D721Med (cell line): ENCODE data around the gene FGF14.

Source experiments
- DNase-seq: peaks from one replicate; pipeline ENCODE4 v3.0.0; 2011; ENCODE audit warnings: low spot score; ENCODE audit not compliant: insufficient read length
- FAIRE-seq: peaks from 2 replicates; lab custom pipeline; 2011; peaks lifted over from hg19 to GRCh38; lab: Jason Lieb, UNC
- TF ChIP-seq, protein P1 (sequence below): IDR thresholded peaks from 2 replicates; pipeline ENCODE4 v1.5.1; 2012; ENCODE audit warnings: mild to moderate bottlenecking, control low read depth; ENCODE audit not compliant: insufficient read depth; ENCODE audit errors: missing control alignments

Gene FGF14

DNA sequence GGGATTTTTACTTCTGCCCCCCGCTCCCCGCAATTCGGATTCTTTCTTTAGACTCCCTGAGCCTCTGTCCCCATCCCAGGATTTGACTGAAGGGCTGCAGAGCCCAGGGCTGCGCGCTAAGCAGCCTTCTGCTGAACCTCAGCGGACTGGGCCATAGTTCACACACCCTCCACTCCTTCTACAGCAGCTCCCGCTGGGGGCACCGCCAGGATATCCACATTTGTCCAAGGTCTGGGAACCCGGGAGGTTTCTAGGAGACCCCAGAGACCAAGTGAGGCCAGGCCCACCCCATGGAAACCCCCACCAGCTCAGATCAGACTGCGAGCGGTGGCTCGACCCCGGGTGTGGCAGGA lies 486.1 kb downstream of the FGF14 start:
- DNase-seq (no peak), FAIRE-seq (no peak)
- TF ChIP-seq, protein P1, sequence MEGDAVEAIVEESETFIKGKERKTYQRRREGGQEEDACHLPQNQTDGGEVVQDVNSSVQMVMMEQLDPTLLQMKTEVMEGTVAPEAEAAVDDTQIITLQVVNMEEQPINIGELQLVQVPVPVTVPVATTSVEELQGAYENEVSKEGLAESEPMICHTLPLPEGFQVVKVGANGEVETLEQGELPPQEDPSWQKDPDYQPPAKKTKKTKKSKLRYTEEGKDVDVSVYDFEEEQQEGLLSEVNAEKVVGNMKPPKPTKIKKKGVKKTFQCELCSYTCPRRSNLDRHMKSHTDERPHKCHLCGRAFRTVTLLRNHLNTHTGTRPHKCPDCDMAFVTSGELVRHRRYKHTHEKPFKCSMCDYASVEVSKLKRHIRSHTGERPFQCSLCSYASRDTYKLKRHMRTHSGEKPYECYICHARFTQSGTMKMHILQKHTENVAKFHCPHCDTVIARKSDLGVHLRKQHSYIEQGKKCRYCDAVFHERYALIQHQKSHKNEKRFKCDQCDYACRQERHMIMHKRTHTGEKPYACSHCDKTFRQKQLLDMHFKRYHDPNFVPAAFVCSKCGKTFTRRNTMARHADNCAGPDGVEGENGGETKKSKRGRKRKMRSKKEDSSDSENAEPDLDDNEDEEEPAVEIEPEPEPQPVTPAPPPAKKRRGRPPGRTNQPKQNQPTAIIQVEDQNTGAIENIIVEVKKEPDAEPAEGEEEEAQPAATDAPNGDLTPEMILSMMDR, result no peak

DNA sequence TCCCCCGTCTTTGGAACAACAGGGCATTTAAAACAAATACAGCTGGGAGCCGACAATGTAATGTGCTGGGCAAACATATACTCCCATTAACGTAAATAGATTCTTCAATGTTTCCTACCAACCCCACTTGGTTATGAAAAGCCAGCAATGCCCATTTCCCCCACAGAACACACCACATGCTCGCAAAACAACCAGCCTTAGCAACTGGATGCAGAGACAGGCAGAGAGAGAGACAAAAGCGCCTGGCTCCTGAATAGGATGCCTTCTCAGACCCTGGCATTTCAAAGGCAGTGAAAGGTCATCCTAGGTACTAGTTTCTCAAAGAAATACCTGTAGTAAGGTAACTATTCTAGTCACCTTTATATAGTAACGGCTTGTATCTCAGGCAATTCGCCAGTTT lies 486.5 kb downstream of the FGF14 start:
- FAIRE-seq (no peak), DNase-seq (no peak)
- TF ChIP-seq, protein P1, result no peak

DNA sequence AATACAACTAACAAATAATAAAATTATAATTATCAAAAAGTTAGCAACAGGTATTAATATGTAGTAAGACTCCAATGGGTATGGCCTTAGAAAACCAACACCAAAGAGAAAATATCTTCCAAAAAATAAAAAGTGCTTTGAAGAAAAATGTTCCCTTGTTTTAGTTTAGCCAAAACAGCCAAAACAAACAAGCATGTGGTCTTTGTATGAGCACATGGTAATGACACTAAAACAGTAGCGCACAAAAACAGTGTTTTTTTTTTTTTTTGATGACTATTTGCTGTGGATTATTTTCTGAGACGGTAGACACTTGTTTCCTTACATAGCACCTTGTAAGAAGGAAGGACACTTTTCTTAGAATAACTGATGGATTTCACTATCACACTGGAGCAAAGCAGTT lies 490.1 kb downstream of the FGF14 start:
- FAIRE-seq (no peak), DNase-seq (no peak)
- TF ChIP-seq, protein P1, result no peak

DNA sequence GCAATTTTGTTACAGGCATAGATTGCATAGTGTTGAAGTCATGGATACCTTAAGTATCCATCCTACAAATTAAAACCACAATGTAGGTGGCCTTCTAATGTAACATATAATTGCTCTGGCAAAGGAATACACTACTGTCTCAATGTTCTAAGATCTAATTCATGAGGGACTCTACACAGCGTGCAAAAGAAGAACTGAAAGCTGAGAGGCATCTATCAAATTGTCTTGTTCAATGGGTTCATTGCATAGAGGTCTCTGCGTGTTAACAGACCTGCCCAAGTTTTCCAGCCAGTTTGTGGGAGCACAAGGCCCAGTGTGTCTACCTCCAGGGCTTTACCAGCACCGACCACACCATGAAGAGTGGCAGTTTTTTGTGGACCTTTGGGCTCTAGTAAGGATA lies 498.0 kb downstream of the FGF14 start:
- no peak for FAIRE-seq
- DNase-seq, result no peak
- TF ChIP-seq, protein P1, result no peak

DNA sequence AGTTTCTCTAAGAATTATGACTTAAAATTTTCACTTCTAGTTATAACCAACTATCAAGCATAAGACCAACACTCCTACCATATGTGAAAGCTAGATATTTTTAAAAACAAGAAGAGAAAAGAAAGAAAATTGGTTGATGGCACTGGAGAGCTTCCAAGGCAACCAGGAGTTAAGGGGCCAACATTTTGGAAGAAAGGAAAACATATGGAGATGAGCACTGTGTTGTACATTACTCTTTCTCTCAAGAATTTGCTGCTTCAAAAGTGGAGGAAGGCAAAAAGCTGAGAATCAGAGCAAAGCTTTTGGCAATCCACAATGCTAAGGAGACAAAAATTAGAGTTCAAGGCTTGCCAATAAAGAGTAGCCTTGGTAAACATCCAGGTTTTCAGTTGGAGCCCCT lies 503.2 kb downstream of the FGF14 start:
- DNase-seq (no peak), FAIRE-seq (no peak)
- TF ChIP-seq, protein P1, result no peak

DNA sequence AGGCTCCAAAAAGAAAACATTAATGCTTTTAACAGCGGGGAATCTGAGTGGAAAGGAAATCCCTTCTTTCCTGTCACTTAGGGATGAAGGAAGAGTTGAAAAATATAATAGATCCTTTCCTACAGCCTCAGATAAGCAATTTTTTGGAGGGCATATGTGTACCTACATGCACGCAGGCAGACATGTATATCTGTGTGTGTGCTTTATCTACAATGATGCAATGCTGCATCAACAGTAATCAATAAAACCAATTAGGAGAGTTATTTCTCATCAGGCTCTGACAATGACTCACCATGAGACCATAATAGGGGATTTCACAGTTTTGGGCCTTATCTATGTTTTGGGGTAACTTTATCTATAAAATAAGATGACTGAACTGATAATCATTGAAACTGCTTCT lies 505.3 kb downstream of the FGF14 start:
- FAIRE-seq (no peak), DNase-seq (no peak)
- TF ChIP-seq, protein P1, result no peak

DNA sequence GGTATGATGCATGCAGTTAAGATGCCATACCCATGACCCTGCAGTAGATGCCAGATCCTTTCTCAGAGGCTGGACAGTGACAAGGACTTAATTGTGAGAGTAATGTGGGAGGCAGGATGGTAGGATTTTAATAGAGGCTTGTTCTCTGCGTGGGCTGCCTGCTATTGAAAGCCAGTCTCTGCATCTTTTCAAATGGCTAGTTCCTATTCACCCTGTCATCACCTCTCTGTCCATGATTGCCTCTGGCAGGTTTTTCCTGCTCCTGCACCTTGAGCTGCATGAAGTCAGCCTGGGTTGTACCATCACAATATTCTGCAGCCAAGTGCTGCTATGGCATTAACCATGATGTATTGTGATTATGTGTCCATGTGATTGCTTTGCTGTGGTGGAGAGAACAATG lies 508.8 kb downstream of the FGF14 start:
- DNase-seq (no peak), FAIRE-seq (no peak)
- TF ChIP-seq, protein P1, result no peak
